ENCODE results near the gene FNDC3B.

Gene FNDC3B

DNA sequence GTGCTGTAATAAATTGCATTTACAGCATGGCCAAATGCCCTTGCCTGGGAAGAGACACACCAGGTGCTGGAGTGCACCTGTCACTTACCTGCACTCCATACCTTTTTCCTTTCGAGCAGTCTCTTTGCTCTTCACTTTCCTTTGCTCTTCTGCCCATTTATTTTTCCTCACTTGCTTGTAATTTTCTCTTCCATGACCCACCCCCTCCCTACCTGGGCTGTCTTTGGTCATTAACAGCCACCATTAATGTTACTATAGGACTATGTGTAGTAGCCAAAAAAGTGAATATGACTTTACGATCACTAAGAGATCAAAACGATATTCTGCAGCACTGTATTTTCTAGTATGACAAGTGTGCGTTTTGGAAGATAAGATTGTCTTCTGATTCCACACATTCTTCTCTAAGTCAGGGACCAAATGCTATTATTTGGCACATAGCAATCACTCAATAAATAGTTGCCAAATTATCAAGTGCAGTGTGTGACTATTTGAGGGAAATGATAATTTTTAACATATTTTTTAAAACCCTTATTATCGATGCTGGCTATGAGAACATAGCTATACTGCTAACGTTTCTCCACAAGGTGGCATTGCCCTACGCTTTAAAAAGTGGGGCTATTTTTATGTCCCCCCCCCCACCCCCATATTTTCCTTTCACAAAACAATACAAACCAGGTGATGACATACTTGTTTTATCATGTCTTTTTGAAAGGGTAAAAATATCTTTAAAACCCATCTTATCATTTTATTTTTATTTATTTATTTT is 294.5 kb downstream of the FNDC3B start:
- H3K27me3 ChIP-seq (ENCODE audit: insufficient read depth, low read length), result no peaks in the 10 kb centered on the region
- H4K20me1 ChIP-seq (ENCODE audit: insufficient read depth, low read length), result no peaks in the 10 kb centered on the region
- no peak overlapping the region for H3K4me2 ChIP-seq (ENCODE audit: low read length)
- H3K27ac ChIP-seq (ENCODE audit: low read depth, low read length, poor library complexity, severe bottlenecking), result no peak overlapping the region
- no peaks in the 10 kb centered on the region for H3K79me2 ChIP-seq (ENCODE audit: insufficient read depth, low read length)
- H3K9ac ChIP-seq (ENCODE audit: low read length), result no peak overlapping the region
- no peaks in the 10 kb centered on the region for H3K9me2 ChIP-seq (ENCODE audit: low read depth, low read length)
- no peaks in the 10 kb centered on the region for H3K9me3 ChIP-seq (ENCODE audit: low read length)
- TF ChIP-seq, protein P1, sequence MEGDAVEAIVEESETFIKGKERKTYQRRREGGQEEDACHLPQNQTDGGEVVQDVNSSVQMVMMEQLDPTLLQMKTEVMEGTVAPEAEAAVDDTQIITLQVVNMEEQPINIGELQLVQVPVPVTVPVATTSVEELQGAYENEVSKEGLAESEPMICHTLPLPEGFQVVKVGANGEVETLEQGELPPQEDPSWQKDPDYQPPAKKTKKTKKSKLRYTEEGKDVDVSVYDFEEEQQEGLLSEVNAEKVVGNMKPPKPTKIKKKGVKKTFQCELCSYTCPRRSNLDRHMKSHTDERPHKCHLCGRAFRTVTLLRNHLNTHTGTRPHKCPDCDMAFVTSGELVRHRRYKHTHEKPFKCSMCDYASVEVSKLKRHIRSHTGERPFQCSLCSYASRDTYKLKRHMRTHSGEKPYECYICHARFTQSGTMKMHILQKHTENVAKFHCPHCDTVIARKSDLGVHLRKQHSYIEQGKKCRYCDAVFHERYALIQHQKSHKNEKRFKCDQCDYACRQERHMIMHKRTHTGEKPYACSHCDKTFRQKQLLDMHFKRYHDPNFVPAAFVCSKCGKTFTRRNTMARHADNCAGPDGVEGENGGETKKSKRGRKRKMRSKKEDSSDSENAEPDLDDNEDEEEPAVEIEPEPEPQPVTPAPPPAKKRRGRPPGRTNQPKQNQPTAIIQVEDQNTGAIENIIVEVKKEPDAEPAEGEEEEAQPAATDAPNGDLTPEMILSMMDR (IDR thresholded peaks at IDR 0.05; ENCODE audit: low read length), result peak; percentile 49
- no peak for TF ChIP-seq EZH2 (IDR thresholded peaks at IDR 0.05; ENCODE audit: borderline replicate concordance, low read length)
- no peak overlapping the region for H2AFZ ChIP-seq (ENCODE audit: low read length)
- no peaks in the 10 kb centered on the region for H3K4me1 ChIP-seq (ENCODE audit: insufficient read depth, low read length, severe bottlenecking)
- no peaks in the 10 kb centered on the region for H3K36me3 ChIP-seq (ENCODE audit: insufficient read depth, low read length)
- no peak overlapping the region for H3K4me3 ChIP-seq (ENCODE audit: low read depth, low read length, poor library complexity, severe bottlenecking)
- no peaks in the 10 kb centered on the region for H3F3A ChIP-seq (ENCODE audit: insufficient read depth, low read length)

DNA sequence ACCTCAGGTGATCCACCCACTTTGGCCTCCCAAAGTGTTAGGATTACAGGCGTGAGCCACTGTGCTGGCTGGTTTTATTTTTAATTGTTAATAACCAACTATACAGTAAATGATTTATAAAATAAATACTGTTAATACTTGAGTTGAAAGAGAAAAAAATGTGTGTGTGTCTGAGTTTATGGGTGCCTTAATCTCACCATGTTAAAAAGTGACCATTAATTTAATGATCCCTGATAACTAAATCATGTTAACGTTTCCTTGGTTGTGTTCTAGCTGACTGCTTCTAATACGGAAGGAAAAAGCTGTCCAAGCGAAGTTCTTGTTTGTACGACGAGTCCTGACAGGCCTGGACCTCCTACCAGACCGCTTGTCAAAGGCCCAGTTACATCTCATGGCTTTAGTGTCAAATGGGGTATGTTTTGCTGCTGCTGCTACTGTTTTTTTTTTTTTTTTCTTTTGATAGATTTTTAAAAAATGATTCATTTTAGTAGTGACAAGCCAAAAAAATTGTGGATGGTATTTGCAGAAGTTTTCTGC is 295.4 kb downstream of the FNDC3B start:
- Histone ChIP-seq H3F3A (ENCODE audit: insufficient read depth, low read length) (no peaks in the 10 kb centered on the region), H3K9me3 (ENCODE audit: low read length) (no peaks in the 10 kb centered on the region), H3K4me3 (ENCODE audit: low read depth, low read length, poor library complexity, severe bottlenecking) (no peak overlapping the region), H3K9ac (ENCODE audit: low read length) (no peak overlapping the region), H3K4me1 (ENCODE audit: insufficient read depth, low read length, severe bottlenecking) (no peaks in the 10 kb centered on the region), H2AFZ (ENCODE audit: low read length) (no peak overlapping the region), H3K27me3 (ENCODE audit: insufficient read depth, low read length) (no peaks in the 10 kb centered on the region), H3K36me3 (ENCODE audit: insufficient read depth, low read length) (no peaks in the 10 kb centered on the region), H3K79me2 (ENCODE audit: insufficient read depth, low read length) (no peaks in the 10 kb centered on the region), H4K20me1 (ENCODE audit: insufficient read depth, low read length) (no peaks in the 10 kb centered on the region), H3K9me2 (ENCODE audit: low read depth, low read length) (no peaks in the 10 kb centered on the region), H3K27ac (ENCODE audit: low read depth, low read length, poor library complexity, severe bottlenecking) (no peak overlapping the region), H3K4me2 (ENCODE audit: low read length) (no peak overlapping the region)
- TF ChIP-seq, protein P1 (IDR thresholded peaks at IDR 0.05; ENCODE audit: low read length), result no peak
- TF ChIP-seq EZH2 (IDR thresholded peaks at IDR 0.05; ENCODE audit: borderline replicate concordance, low read length), result no peak

DNA sequence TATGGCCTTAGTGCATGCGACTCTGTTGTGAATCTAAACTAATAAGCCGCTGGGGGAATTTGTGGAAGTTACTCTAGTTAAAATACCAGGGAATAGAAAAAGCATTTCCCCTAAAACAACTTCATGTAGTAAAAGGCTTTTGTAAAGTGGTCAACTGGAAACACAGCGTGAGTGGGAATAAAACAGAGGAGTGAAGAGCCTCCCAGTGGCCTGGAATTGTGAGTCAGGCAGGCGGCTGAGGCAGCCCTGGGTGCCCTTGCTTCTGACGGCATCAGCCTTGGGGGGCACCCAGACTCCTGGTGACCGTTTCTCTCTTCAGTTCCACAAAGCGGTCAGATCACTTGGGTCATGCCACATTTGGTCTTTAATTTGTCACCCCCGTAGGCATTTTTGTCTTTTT is 300.5 kb downstream of the FNDC3B start:
- Histone ChIP-seq H3K9me2 (ENCODE audit: low read depth, low read length) (no peaks in the 10 kb centered on the region), H3K9me3 (ENCODE audit: low read length) (no peaks in the 10 kb centered on the region), H3K79me2 (ENCODE audit: insufficient read depth, low read length) (no peaks in the 10 kb centered on the region), H4K20me1 (ENCODE audit: insufficient read depth, low read length) (no peaks in the 10 kb centered on the region), H3F3A (ENCODE audit: insufficient read depth, low read length) (no peaks in the 10 kb centered on the region), H3K9ac (ENCODE audit: low read length) (no peak overlapping the region), H3K27me3 (ENCODE audit: insufficient read depth, low read length) (no peaks in the 10 kb centered on the region), H3K36me3 (ENCODE audit: insufficient read depth, low read length) (no peaks in the 10 kb centered on the region), H3K27ac (ENCODE audit: low read depth, low read length, poor library complexity, severe bottlenecking) (no peak overlapping the region), H3K4me1 (ENCODE audit: insufficient read depth, low read length, severe bottlenecking) (no peaks in the 10 kb centered on the region), H3K4me3 (ENCODE audit: low read depth, low read length, poor library complexity, severe bottlenecking) (no peak overlapping the region), H2AFZ (ENCODE audit: low read length) (no peak overlapping the region), H3K4me2 (ENCODE audit: low read length) (no peak overlapping the region)
- TF ChIP-seq EZH2 (IDR thresholded peaks at IDR 0.05; ENCODE audit: borderline replicate concordance, low read length), result no peak
- TF ChIP-seq, protein P1 (IDR thresholded peaks at IDR 0.05; ENCODE audit: low read length), result no peak

Measured in OCI-LY1 (cell line).